Measurements from ENCODE around the gene AGBL3. TPM values are rescaled to one million over a fixed set of nuclear protein-coding genes. Genes with fewer than 3 reads are reported as not detected.

Gene AGBL3
- total RNA-seq, 1 donor from 2014 or later: 3.5 TPM

GRCh38 chr7:135154734-135155133, 168.4 kb downstream of the AGBL3 start:
- H3K9me3 Mint-ChIP-seq: peaks cover 37% of the 10 kb centered on the region
- no peak for TF ChIP-seq CTCF (conservative IDR thresholded peaks at IDR 0.05)
- no peak for DNase-seq (ENCODE audit: low read depth, low spot score)
- no peaks in the 10 kb centered on the region for H3K27me3 Mint-ChIP-seq (ENCODE audit: low read depth)
- peaks cover 45% of the 10 kb centered on the region for H3K36me3 Mint-ChIP-seq (ENCODE audit: low read depth)
- H3K27ac Mint-ChIP-seq (ENCODE audit: unreplicated experiment): no peak overlapping the region
- H3K4me1 Mint-ChIP-seq: no peaks in the 10 kb centered on the region
- no peak overlapping the region for H3K4me3 Mint-ChIP-seq

- Mint-ChIP-seq H3K9me3 (peaks cover 41% of the 10 kb centered on the region), H3K4me3 (no peak overlapping the region), H3K36me3 (ENCODE audit: low read depth) (peaks cover 59% of the 10 kb centered on the region), H3K4me1 (peaks cover 14% of the 10 kb centered on the region), H3K27me3 (ENCODE audit: low read depth) (no peaks in the 10 kb centered on the region), H3K27ac (ENCODE audit: unreplicated experiment) (no peak overlapping the region)
- DNase-seq (ENCODE audit: low read depth, low spot score): no peak
- TF ChIP-seq CTCF (conservative IDR thresholded peaks at IDR 0.05): no peak
Observed at GRCh38 chr7:135156290-135156689, 170.0 kb downstream of the AGBL3 start.

GRCh38 chr7:135158141-135158655, 171.9 kb downstream of the AGBL3 start:
- Mint-ChIP-seq H3K27me3 (ENCODE audit: low read depth) (no peaks in the 10 kb centered on the region), H3K9me3 (peaks cover 45% of the 10 kb centered on the region), H3K36me3 (ENCODE audit: low read depth) (peaks cover 73% of the 10 kb centered on the region), H3K4me3 (no peak overlapping the region), H3K4me1 (peaks cover 18% of the 10 kb centered on the region), H3K27ac (ENCODE audit: unreplicated experiment) (no peak overlapping the region)
- TF ChIP-seq CTCF (conservative IDR thresholded peaks at IDR 0.05): no peak
- no peak for DNase-seq (ENCODE audit: low read depth, low spot score)

GRCh38 chr7:135158874-135159273, 172.6 kb downstream of the AGBL3 start:
- no peak overlapping the region for H3K4me3 Mint-ChIP-seq
- H3K36me3 Mint-ChIP-seq (ENCODE audit: low read depth): peaks cover 71% of the 10 kb centered on the region
- DNase-seq (ENCODE audit: low read depth, low spot score): no peak
- no peaks in the 10 kb centered on the region for H3K27me3 Mint-ChIP-seq (ENCODE audit: low read depth)
- H3K4me1 Mint-ChIP-seq: peaks cover 18% of the 10 kb centered on the region
- peaks cover 42% of the 10 kb centered on the region for H3K9me3 Mint-ChIP-seq
- no peak for TF ChIP-seq CTCF (conservative IDR thresholded peaks at IDR 0.05)
- no peak overlapping the region for H3K27ac Mint-ChIP-seq (ENCODE audit: unreplicated experiment)

- Mint-ChIP-seq H3K4me1 (peaks cover 22% of the 10 kb centered on the region), H3K27me3 (ENCODE audit: low read depth) (no peaks in the 10 kb centered on the region), H3K36me3 (ENCODE audit: low read depth) (peaks cover 72% of the 10 kb centered on the region), H3K27ac (ENCODE audit: unreplicated experiment) (no peak overlapping the region), H3K9me3 (peaks cover 37% of the 10 kb centered on the region), H3K4me3 (no peak overlapping the region)
- DNase-seq (ENCODE audit: low read depth, low spot score): no peak
- TF ChIP-seq CTCF (conservative IDR thresholded peaks at IDR 0.05): no peak
Observed at GRCh38 chr7:135159359-135160085, 173.2 kb downstream of the AGBL3 start.

Data from neural crest cell (in vitro differentiated cells).